ENCODE data around the gene CACNA1D.

The CACNA1D gene

GRCh38 chr3:53822331-53822741 lies 327.9 kb downstream of the CACNA1D start:
- DNase-seq (ENCODE audit: low read depth in 3 of 3): no peak

- DNase-seq (ENCODE audit: low read depth in 3 of 3): no peak
Observed at GRCh38 chr3:53823026-53823955, 328.9 kb downstream of the CACNA1D start.

DNA sequence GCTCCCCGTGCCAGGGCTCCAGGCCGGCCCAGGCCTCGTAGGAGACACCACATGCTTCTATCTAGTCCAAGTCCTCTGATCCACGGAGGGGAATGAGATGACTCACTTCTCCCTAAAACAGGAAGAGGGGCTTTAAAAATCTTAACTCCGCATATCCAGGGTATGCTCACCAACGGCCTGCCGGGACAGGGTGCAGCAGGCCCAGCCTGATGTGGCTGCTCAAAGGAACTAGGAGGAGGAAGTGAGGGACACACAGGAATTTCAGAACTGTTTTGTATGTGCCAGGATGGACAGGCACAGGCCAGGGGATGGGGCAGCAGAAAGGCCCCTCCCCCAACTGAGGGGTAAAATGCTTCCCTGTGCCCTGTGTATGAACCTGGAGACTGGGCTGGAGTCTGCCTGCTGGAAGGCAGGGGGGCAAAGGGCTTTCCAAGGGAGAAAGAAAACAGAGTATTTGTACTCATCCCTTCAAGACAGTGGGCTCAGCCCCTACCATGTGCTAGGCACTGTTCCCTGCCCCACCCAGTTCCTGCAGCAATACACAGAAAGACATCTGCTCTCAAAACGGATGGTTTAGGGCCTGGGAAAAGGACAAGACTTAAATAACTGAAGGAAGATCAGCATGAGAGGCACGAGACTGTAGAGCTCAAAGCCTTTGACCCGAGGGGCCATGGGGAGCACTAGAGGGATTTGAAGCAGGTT lies 329.7 kb downstream of the CACNA1D start:
- DNase-seq (ENCODE audit: low read depth in 3 of 3): no peak

- no peak for DNase-seq (ENCODE audit: low read depth in 3 of 3)
Observed at GRCh38 chr3:53824795-53825194, 330.4 kb downstream of the CACNA1D start.

DNA sequence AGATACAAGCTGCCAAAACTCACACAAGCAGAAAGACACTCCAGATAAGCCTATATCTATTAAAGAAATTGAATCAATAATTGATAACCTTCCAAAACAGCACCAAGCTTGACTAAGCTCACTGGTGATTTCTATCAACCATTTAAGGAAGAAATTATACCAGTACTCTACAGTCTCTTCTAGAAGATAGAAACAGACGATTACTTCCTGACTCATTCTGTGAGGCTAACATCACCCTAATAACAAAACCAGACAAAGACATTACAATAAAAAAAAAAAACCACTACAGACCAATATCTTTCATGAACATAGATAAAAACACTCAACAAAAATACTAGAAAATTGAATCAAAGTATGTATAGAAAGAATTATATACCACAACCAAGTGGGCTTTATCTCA lies 331.6 kb downstream of the CACNA1D start:
- no peak for DNase-seq (ENCODE audit: low read depth in 3 of 3)

DNA sequence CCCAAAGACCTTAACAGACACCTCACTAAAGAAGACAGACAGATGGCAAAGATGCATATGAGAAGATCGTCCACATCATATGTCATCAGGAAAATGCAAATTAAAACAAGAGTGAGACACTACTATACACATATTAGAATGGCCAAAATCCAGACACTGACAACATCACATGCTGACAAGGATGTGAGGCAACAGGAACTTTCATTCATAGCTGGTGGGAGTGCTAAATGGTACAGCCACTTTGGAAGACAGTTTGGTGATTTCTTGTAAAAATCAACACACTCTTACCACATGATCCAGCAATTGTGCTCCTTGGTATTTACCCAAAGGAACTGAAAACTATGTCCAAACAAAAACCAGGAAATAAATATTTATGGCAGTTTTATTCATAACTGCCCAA lies 334.2 kb downstream of the CACNA1D start:
- DNase-seq (ENCODE audit: low read depth in 3 of 3): no peak

DNA sequence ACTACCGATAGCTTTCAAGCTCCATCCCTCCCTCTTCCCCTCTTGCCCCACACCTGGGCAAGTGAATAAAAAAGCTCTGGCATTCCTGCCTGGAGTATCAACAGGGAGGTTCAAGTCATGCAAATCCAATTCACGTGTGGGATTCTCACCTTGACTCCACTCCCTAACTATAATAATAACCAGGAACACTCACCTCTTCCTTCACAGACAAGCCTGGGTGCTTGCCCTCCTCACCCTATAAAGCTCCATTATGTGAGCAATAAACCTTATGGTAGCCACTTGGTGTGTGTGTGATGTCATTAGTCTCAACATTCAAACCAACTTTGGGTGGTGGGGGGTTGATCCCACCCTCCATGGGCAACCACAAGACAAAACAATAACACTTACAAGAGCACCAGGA lies 335.2 kb downstream of the CACNA1D start:
- DNase-seq (ENCODE audit: low read depth in 3 of 3): no peak

- no peak for DNase-seq (ENCODE audit: low read depth in 3 of 3)
Observed at GRCh38 chr3:53830944-53831343, 336.5 kb downstream of the CACNA1D start.

DNA sequence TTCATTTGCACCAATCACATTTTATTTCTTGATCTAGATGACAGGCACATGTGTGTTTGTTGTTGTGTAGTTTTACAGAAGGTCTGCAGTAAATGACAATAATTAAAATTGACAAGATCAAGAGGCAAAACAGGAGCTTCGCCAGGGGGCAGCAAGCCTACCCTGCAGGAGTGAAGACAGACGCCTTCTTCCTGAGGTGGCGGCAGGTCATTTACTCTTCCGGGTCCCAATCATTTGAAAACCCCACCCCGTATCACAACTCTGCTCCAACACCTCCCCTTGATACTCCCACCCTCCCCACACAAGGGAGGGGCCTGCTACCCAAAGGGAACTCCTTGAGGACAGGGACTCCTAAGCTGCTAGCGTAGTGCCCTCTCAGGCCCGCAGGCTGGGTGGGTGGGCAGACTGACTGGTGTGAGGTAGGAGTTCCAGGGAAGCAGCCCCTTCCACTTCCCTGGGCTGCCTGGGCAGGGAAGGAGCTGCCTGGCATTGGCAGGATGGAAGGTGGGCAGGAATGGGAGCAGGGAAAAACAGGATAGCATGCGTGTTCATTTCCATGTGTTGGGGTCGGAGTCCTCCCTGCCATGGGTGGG lies 338.7 kb downstream of the CACNA1D start:
- DNase-seq (ENCODE audit: low read depth in 3 of 3): no peak

DNA sequence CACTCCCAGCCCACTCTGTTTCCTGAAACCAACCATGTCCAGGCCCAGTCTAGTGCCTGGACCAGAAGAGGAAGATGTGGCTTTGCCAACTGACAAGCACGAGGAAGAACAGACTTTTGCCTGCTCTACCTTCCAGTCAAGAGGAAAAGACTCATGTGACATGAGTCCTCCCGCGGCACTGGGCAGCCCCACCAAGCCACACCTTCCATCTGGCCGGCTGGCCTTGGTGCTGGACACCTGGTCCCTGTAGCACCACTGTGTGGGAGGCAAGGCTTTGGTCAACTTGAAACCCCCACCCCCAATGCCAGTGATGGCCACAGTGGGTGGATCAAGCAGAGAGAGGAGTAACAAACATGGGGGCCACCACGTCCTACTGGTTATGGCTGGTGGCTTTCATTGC lies 339.3 kb downstream of the CACNA1D start:
- no peak for DNase-seq (ENCODE audit: low read depth in 3 of 3)

GRCh38 chr3:53834429-53835095 lies 340.2 kb downstream of the CACNA1D start:
- DNase-seq (ENCODE audit: low read depth in 3 of 3): no peak

- no peak for DNase-seq (ENCODE audit: low read depth in 3 of 3)
Observed at GRCh38 chr3:53835257-53835656, 340.8 kb downstream of the CACNA1D start.

DNA sequence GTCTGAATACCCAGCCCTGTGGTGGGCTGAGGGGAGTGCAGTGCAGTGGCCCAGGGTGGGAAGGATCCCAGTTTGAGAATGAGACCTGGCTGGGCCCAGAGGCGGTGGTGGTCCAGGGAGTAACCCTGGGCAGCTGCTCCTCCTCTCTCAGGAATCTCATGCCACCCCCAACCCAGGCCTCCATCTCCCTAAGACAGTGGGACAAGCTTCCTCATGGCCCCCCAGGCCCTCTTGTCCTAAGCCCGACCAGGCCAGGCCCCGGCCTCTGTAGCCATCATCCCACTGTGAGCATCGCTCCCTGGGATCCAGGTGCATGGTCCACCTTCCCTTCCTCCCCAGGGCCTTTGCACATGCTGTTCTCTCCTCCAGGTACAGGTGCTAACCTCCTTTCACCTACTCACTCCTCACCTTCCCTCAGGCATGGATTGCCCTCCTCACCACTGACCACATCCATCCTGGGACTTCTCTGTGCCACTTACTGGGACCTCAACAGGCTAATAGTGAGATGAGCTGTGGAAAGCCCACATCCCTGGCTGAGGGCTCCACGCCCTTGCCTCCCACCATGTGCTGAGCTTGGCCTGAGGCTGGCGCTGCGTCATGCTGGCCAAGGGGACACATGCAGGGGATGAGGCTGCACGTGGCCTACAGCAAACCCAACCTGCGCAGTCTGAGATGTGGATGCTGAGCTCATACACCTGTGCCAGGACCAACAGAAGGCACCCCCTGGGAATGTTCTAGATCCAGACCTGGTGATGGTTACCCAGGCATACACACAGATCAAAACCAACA lies 341.9 kb downstream of the CACNA1D start:
- no peak for DNase-seq (ENCODE audit: low read depth in 3 of 3)

- DNase-seq (ENCODE audit: low read depth in 3 of 3): no peak
Observed at GRCh38 chr3:53837331-53837730, 342.9 kb downstream of the CACNA1D start.

GRCh38 chr3:53841296-53841695 lies 346.9 kb downstream of the CACNA1D start:
- DNase-seq (ENCODE audit: low read depth in 3 of 3): no peak

- no peak for DNase-seq (ENCODE audit: low read depth in 3 of 3)
Observed at GRCh38 chr3:53842436-53843194, 348.2 kb downstream of the CACNA1D start.

DNA sequence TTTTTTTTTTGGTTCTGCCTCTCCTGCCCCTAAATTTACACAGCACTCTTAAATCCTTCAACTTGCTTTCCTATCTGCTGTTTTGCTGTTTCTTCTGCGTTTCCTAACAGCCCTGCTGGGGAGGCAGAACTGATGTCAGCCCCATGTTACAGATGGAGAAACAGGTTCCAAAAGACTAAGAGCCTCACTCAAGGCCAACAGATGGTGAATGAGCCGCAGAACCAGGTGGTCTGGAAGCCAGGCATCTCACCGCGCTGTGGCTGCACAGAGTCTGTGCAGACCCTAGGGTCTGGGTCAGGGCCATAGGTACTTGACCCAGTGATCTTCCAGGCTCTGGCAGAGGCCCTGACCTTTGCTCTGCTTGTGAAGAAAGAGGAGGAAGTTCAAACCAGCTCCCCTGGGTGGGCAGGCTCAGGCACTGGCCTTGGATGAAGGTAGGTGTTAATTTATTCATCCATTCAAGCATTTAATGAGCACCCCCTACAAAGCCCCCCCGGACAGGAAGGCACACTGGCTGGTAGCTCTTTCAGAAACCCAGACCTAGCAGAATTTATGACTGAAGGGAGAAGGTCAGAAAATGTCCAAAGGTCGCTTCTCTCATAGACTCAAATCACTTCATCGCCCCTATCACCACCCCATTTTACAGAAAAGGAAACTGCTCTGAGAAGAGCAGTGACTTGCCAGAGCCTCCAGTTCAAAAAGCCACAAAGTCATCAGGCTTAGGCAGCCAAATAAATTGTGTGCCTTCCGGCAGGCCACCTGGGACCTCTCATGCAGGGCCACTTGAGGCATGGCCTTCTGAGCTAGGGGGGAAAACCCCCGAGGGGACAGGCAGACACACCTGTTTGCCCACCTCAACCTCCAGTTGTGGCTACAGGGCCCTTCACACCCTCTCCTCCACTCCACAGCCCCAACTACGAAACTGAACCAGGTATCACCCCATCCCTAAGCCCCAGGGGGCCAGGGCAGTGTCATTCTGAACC lies 349.1 kb downstream of the CACNA1D start:
- no peak for DNase-seq (ENCODE audit: low read depth in 3 of 3)

DNA sequence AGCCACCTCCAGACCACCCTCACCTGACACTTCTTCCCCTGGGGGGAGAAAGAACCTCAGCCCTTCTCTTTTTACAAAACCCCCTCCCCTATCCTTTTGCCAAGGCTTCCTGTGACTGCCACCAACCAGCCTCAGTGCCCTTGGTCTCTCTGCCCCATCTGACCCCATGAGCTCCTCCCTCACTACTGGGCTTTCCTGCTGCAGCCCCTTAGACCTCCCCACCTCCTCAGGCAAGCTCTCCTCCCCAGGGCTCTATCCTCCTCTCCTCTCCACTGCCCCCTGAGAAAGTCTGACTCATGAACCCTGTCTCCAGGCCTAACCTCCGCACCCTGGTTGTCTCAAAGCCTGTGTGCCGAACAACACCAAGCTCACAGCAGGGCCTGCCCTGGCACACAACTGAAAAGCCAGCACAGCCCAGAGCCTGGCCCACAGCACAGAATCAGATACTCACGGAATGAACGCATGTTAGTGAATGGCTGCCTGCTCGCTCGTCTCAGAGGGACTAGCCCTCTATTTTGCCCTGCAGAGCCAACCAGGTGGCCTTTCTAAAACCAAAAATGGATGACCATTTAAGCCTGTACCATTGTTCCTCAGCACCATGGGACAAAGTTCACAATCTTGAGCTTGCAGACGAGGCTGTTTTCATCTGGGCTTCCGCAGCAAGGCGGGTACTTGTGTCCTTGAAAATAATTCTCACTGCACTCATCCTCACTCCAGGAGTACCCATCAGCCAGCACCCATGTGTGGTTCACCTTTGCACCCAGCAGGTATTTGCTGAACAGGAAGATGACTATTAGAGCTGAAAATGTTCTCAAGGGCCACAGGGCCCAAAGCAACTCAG lies 350.1 kb downstream of the CACNA1D start:
- DNase-seq (ENCODE audit: low read depth in 3 of 3): no peak
